ENCODE results near the gene XPOT.
A peak's percentile ranks its signal among the peaks of the same experiment; 100 is the strongest.
"Not testable (repeated sequence)": the region's sequence is repeated elsewhere in the genome, so short reads cannot be mapped to it uniquely, and the experiment has no call there.

XPOT gene

GRCh38 chr12:64403707-64404469 is at the start of gene XPOT:
TSS of gene XPOT (plus strand) at chr12:64404392. CDS start at chr12:64410036, 5,644 bp downstream.
- peak; percentile 84 to 87 for DNase-seq (ENCODE audit: low read depth in 2 of 2)

DNA sequence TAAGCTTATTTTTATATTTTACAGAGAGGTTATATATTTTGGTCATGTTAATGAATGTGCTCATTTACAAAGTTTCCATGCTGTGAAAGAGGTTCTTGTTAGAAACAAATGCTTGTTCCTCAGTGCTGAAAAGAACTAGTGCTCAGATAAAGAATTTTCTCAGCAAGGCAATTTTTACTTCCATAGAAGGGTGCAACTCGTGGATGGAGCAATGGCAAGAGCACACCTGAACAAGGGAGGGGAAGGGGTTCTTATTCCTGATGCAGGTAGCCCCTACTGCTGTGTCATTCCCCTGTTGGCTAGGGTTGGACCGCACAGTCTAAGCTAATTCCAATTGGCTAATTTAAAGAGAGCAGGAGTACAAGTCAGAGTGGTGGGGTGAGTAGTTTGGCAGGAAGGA is 48.0 kb upstream of the XPOT start:
- not testable (repeated sequence) for DNase-seq (ENCODE audit: low read depth in 2 of 2)

DNA sequence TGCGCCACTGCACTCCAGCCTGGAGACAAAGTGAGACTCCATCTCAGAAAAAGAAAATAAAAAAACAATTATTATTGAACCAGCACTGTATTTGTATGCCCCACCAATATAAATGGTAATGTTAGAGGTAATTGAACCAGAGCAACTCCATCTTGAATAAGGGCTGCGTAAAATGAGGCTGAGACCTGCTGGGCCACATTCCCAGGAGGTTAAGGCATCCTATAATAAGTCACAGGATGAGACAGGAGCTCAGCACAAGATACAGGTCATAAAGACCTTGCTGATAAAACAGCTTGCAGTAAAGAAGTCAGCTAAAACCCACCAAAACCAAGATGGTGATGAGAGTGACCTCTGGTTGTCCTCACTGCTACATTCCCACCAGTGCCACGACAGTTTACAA is 43.0 kb upstream of the XPOT start:
- DNase-seq (ENCODE audit: low read depth in 2 of 2) = not testable (repeated sequence)

GRCh38 chr12:64362721-64363305 is 41.4 kb upstream of the XPOT start:
- no peak for DNase-seq (ENCODE audit: low read depth in 2 of 2)

DNA sequence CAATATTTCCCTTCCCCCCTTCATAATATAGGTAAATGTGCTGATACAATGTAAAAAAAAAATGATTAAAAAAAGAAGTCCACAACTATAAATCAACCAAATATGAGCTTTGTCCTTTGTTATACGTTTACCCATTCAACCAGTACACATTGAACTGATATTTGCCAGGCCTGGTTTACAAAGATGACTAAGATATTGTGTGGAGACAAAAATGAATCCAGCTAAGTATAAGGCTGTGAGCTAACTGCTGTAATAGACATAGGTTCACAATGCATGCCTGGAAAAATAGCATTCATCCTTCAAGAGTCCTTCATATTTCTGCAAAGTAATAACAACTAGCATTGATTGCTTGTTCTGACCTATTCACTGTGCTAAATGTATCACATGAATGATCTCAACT is 20.5 kb upstream of the XPOT start:
- no peak for DNase-seq (ENCODE audit: low read depth in 2 of 2)

DNA sequence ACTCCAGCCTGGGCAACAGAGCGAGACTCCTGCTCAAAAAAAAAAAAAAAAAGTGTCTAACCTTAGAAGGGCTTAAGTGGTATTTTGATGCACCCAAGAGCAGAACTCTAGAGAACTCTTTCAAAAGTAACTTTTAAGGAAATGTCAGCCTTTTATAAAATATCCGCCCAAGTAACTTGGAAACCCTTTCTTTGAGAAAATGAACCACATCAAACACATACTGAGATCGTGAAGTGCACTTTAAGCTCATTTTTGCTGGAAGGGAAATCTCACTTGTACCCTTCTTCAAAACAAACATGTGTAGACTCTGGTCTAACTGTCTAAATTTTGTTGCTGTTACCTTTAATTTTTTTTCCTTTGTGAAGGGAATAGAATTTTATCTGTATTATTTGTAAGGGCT is 19.2 kb upstream of the XPOT start:
- DNase-seq (ENCODE audit: low read depth in 2 of 2) = no peak

DNA sequence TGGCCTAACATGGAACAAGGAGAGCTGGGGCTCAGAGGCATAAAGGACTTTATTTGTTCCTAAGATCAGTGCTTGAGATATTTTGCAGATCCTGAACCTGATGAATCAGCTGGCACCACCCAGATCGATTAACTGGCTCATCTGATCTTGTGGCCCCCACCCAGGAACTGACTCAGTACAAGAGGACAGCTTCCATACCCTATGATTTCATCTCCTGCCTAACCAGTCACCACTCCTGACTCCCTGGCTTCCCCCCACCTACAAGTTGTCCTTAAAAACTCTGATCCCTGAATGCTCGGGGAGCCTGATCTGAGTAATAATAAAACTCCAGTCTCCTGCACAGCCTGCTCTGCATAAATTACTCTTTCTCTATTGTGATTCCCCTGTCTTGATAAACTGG is 18.7 kb upstream of the XPOT start:
- peak; percentile 13 to 22 for DNase-seq (ENCODE audit: low read depth in 2 of 2)

DNA sequence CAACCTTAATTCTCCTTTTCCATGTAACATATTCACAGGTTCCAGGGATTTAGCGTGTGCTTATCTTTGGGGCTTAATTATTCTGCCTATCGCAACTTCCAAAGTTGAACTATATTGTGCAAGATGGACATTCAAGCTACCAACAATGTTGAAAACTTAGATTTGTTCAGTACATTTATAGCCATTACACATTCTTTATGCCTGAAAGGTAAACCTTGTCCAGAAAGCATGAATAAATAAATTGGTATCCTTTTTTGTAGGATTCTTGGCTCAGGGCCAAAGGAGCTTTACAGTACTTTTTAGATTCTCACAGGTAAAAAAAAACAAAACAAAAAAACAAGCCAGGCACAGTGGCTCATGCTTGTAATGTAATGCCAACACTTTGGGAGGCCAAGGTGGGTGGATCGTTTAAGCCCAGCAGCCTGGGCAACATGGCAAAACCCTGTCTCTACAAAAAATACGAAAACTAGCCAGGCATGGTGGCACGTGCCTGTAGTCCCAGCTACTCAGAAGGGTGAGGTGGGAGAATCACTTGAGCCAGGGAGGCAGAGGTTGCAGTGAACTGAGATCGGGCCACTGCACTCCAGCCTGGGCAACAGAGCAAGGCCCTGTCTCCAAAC is 16.9 kb upstream of the XPOT start:
- no peak for DNase-seq (ENCODE audit: low read depth in 2 of 2)

- DNase-seq (ENCODE audit: low read depth in 2 of 2) = no peak
These were observed 15.0 kb upstream of the XPOT start for GRCh38 chr12:64389154-64389553.

DNA sequence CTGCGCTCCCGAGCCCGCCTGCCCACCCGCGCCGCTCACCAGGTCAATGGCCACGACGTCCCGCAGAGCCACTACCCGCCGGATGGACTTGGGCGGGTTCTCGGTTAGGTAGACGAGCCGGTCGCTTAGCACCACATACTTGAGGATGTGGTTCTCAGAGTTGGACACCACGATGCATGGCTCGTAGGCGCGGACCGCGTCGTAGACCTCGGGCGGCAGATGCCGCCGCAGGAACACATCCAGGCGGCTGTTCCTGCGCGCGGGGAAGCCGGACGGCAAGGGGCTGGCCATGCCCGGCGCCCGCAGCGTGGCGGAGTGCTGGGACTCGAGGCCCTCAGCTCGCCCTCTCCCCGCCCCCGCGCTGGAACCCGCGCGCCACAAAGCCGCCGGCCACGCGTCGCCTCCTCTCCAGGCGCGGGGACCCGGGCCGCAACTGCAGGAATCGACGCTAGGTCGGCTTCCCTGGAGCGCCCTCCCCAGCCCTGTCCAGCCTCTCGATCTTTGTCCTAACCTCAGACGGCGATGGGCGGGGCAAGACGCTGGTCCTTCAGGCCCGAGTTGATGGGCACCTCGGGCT is 13.8 kb upstream of the XPOT start, which contains the start of gene C12orf56:
Gene C12orf56, minus strand, starts transcription at position 484 of the 577 bp plus-strand sequence. Its CDS starts 193 bp downstream, at position 291.
- no peak for DNase-seq (ENCODE audit: low read depth in 2 of 2)

DNA sequence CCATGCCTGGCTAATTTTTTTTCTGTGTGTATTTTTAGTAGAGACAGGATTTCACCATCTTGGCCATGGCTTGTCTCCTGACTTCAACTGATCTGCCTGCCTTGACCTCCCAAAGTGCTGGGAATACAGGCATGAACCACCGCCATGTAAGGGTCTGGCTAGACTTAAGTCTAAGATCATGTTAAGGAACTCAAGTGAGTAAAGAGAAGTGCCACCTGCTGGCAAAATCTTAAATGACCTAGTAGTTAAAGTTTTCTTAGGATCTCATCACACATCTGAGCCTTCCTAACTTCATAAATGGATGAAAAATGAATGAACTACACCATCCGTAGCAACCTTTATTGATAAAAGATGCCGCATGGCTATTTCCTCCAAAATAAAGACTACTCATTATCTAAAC is 12.0 kb upstream of the XPOT start:
- DNase-seq (ENCODE audit: low read depth in 2 of 2) = no peak

DNA sequence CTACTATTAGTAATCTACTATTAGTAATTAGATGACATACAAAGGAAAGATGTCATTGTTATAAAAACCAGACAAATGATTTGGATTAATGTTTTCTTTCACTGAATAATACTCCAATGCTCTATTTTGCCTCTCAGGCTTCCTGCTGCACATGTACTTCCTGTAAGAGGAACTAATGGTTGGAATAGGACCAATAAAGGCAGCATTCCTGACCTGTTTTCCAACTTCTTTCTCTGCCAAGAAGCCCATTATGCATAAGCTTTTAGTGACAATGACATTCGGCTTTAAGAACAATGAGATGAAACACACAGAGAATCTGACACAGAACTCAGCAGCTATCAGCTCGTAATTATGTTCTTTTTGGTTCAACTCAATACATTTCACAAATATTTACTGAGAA is 8.5 kb upstream of the XPOT start:
- no peak for DNase-seq (ENCODE audit: low read depth in 2 of 2)

- DNase-seq (ENCODE audit: low read depth in 2 of 2) = no peak
These were observed 4.2 kb upstream of the XPOT start for GRCh38 chr12:64400041-64400440.

DNA sequence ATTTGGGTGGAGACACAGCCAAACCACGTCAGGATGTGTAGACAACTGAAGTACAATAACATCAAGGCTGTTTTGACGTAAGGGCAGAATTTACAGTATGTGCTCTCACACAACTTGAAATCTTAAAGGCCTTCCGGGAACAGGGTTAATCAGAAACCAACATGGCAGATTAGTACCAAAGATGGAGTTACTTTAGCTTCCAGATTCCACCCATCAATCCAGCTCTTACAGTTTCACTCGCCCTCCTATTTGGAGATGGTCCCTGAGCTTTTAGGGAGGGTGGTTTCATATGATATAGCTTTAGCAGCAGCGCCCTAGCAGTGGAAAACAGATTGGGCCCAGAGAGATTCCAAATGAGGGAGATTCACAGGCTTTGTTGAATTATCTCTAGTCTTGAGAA is 2.0 kb upstream of the XPOT start:
- no peak for DNase-seq (ENCODE audit: low read depth in 2 of 2)

GRCh38 chr12:64404470-64405256 is 471 bp downstream of the XPOT start:
- peak; percentile 56 to 57 for DNase-seq (ENCODE audit: low read depth in 2 of 2)

DNA sequence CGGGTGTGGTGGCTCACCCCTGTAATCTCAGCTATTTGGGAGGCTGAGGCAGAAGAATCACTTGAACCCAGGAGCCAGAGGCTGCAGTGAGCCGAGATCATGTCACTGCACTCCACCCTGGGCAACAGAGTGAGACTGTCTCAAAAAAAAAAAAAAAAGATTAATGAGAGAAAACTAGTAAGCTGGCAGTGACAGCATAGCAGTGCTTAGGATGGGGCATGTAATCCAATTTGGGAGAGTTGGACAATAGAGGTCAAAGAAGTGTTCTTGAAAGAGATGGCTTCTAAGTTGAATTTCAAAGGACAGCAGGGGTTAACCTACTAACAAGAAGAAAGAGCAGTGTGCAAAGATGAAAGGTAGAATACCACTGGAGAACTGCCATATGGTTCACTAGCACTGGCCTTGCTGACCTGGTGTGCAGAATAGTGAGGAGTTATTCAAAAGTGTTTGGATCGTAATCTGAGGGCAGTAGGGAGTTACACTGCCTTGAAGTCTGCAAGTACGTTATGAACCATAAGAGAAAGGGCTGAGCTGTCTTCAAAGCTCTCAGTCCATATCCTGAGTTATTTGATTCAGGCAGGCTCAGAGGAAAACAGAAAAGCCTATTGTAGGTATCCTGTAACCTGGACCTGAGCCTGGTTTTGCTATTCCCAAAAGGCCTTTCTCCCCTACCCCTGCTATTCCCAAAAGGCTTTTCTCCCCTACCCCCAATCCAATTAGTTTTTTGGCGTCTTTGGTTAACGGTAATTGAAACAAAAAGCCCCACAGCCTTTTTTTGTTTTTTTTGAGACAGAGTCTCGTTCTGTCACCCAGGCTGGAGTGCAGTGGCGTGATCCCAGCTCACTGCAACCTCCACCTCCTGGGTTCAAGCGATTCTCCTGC is 3.4 kb downstream of the XPOT start:
- no peak for DNase-seq (ENCODE audit: low read depth in 2 of 2)

- DNase-seq (ENCODE audit: low read depth in 2 of 2) = no peak
These were observed 7.2 kb downstream of the XPOT start for GRCh38 chr12:64411427-64411826.

DNA sequence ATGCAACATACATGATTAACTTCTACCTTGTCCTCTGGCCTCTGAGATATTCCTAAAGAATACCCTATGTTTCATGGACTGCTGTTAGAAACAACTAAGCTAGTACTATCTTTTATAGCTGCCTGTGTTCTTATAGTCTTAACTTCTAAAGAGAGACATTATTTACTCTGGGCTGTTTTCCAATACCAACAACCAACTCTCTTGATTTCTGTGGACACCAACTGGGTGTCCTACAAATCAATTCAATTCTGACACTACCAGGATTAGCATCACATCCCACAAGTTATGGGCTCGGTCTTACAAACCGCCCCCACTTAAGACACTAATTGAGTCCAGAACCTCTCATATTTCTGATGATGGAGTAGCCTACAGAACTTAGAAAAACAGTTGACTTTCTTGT is 8.3 kb downstream of the XPOT start:
- DNase-seq (ENCODE audit: low read depth in 2 of 2) = no peak

GRCh38 chr12:64413884-64414283 is 9.7 kb downstream of the XPOT start:
- DNase-seq (ENCODE audit: low read depth in 2 of 2) = no peak

- no peak for DNase-seq (ENCODE audit: low read depth in 2 of 2)
These were observed 14.0 kb downstream of the XPOT start for GRCh38 chr12:64418209-64418608.

DNA sequence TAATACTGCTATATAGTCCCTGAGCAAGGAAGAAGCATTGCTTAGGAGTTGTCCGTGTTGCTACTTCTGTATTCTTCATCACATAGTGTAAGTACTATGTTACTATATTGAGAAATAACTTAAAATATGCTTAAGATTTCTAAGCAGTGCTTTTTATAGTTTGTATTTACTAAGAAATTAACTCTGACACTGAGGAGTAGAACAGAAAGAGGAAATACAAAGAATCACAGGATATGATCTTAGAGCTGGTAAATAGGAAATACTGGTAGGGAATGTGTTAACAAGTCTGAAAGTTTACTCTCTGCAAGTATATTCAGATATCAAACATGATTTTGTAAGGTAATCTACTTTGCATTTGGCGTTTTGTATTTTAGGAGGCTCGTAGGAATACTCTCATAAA is 15.5 kb downstream of the XPOT start:
- DNase-seq (ENCODE audit: low read depth in 2 of 2) = no peak
